Activated CD4-positive, alpha-beta T cell treated with anti-CD3 and anti-CD28 coated beads, Interleukin-2, amount 50 U/mL, for 48 hours (primary cell): Measurements from ENCODE around the gene TSPYL4.
"Not testable (repeated sequence)": the region's sequence is repeated elsewhere in the genome, so short reads cannot be mapped to it uniquely, and the experiment has no call there.

Experiments
- DNase-seq, 2 experiments: peaks; one replicate each; pipeline ENCODE4 v3.0.0-alpha.2; 2020

The TSPYL4 gene

DNA sequence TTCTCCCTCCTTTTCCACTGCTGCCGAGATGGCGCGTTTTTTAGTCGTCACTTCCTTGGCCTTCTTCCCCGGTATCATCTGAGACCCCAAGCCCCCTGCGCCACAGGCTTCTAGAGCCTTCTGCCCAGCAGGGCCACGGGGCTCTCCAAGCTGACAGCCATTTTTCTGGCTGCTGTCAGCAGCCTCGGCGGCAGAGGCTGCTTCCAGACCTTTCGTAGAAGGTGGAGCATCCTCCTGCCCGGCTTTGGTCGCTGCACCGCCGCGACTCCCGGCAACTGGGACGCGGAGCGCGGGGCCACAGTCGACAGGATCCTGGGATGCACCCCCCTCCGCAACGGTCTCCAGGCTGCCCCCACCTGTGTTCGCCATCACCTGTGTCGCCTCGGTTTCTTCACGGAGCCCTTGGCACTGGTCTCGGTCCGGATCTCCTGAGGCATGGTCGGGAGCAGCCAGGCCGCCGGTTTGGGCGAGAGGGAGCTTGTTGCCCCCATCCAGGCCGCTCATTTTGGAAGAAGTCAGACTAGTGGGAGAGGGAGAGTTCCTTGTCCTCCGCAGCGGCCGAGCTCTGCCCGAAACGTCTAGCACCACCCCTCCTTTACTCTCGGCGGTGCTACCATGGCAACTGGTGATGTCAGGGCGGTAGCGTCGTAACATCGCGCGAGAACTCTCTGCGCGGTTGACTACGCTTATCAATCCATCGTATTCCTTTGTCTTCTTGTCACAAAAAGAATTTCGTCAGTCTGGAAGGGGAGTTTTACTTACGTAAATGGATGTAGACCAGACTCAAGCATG is at the start of gene TSPYL4:
TSPYL4 (minus strand) TSS at position 571 of the 792 bp plus-strand sequence; CDS start at position 504, 67 bp downstream.
- DNase-seq: peak; percentile 88 to 91

DNA sequence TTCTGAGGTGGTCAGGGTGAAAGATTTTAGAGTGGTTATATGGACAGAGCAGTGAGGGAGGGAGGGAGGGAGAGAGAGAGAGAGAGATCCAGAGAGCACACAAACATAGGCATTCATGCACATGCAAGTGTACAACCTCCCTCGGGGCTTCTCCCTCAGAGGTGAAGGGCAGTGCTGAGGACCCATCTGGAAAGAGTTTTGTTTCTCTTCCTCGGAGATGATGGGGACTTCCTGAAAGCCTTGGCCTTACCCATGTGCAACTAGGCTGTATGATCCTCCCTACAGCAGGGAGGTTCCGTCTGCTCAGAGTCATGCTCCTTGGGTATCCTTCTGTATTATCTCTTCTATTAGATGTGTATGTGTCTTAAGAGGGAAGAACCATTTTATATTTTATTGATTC is 47.2 kb upstream of the TSPYL4 start:
- DNase-seq: no peak

DNA sequence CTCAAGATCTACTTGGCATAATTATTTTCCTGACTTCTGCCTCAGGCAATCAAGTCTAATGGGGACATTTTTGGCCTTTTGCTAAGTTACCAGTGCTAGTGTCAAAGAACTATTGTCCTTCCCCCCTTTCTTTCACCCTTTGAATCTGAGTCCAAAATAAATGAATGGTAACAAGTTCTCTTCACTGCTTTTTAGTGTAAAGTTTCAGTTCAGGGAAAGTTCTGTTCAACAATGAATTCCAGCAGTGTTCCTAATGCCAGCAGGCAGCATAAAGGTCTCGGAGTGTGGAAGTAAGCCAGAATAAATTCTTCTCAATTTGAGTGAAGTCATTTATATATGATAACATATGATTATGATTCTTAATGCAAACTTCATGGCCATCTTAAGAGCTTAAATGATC is 46.7 kb upstream of the TSPYL4 start:
- DNase-seq: no peak

DNA sequence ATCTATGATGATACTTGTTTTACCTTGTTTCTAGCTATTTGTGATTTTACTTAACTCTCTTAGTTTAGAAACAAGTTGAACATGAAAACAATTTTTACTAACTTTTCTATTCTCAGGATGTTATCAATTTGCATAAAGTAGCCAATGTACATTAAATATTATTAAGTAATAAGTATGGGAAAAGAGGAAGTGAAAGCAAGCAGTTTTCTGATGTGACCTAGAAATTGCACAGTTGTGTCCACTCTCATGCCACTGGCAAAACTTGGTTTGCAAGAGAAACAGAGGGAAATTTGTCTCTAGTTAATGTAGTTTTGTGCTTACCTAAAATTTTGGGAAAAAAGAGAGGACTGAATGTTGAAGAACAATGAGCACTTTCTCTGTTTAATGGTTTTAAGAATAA is 45.1 kb upstream of the TSPYL4 start:
- no peak for DNase-seq

DNA sequence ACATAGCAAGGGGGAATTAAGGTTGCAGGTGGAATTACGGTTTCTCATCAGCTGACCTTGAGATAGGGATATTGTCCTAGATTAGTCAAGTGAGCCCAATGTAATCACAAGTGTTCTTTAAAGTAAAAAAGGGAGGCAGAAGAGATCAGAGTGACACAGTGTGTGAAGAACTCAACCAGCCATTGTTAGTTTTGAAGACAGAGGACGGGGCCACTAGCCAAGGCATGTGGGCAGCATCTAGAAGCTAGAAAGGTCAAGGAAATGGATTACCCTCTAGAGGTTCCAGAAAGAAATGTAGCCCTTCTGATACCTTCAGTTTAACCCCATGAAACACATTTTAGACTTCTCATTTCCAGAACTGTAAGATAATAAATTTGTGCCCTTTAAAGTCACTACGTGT is 44.4 kb upstream of the TSPYL4 start:
- DNase-seq: no peak

DNA sequence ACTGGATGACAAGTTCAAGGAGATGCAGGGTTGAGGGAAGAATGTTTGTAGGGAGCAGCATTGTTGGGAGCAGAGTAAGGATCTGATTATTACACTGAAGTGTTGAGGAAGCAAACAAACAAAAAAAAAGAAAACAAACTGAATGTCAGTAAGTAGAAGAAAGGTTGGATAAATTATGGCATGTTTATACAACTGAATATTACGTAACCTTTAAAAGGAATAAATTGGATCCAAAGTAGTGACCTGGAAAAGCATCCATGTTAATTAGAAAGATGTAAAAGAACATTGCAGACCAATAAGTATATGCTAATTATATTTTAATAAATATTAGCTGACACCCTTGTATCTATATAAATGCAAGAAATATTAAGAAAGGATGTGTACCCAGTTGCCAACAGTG is 38.7 kb upstream of the TSPYL4 start:
- no peak for DNase-seq

DNA sequence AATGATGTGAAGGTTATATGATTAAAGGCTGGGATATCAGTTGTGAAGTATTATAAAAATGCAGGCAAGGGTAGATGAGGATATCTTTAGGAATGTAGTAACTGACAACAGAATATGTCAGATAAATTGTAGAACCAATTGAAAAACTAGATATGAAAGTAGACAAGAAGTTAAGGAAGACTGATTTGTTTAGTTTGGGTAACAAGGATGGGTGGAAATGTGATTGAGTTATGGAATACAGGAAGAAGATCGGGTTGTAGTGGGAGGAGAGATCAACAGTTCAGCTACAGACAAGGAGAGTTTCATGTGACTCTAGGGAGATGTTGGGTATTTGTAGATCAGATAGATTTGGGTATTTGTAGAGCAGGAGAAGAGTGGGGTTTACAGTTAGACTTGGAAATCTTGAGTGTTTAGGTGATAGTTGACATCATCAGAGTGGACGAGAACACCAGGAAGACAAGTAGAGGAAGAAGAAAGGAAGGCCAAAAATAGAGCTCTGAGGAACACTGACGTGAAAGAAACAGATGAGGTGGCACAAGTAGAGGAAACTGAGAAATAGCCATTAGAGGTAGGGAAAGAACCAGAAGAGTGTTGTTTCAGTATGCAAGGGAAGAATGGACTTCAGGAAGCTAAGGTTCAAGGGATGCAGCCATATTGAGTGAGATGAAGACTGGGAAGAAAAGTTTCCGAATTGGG is 38.0 kb upstream of the TSPYL4 start:
- no peak for DNase-seq

DNA sequence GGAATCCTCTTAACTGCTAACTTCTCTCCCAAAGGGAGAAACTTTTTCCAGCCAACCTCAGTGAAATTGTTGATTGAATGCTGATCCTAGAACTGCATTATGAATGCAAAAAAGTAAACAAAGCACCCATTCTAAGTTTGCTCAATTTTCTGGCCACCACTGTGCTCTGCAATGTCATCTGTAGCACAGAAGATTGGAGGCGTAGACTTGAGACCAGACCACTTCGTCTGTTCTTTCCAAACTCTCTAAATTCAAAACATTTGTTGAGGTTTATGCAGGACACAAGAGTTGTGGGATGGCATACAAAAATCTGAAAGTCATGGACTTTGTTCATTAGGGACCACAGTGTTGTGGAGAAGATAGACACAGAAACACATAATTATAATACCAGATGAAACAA is 36.9 kb upstream of the TSPYL4 start:
- no peak for DNase-seq

DNA sequence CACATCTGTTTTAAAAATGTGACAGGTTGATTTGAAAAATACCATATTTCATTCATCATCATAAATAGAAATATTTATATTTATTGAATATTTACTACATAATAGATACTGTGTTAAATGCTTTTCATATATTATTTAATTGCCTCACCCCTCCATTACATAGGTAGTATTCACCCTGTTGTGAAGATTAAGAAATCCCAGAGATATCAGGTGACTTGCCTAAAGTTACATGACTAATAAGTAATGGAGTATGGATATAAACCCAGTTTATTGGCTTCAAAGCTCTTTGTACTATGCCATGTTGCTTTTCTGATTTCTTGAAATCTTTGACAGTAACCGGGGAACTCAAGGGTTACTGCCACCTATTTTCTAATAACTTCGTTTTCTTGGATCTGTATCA is 36.0 kb upstream of the TSPYL4 start:
- DNase-seq: no peak

DNA sequence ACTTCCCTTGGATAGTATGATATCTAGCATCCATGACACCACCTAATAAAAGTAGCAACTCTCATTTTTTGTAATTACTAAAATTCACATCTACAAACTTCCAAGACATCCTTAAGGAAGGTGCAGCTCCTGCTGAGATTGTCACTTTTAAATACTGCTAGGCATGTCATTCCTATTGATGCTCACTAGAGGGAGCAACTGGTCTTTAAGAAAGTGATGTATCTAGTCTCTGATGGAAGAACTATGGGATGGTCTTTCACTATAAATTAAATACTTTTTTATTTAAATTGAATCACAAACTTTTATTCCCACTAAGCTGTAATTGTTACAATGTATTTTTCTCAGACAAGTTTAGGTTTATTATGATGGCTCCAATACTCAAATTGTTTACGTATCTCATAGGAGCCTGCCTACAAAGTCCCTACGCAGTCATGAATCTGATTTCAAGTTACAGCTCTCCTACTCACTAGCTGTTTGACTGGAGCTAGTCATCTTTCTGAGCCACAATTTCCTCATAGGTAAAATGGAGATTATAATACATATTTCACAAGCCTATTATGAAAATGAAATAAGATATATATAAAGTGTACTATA is 33.9 kb upstream of the TSPYL4 start:
- no peak for DNase-seq

DNA sequence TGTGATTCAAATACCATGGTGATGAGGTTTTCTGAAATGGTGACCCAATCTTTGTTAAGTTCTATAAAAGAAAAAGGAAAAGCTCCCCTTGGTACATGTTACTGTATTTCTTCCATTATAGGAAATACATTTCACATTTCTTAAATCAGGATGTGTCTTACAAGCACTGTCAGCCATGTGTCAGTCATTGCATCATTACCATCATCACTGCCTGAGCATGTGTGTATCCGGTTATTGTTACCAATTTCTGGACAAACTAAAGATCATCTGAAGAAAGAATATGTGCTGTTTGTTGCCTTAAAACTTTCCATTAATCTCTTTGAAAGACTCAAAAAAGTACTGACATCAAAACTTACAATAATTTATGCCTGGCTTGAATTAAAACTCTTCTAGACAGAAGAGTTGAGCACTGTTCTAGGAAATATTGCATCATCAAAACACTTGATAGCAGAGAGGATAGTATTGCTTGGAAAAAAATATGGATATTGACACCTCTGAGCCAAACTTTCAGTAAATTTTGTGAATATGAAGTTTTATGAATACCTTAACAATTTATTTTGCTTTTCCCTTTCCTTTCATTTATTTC is 33.0 kb upstream of the TSPYL4 start:
- DNase-seq: no peak

DNA sequence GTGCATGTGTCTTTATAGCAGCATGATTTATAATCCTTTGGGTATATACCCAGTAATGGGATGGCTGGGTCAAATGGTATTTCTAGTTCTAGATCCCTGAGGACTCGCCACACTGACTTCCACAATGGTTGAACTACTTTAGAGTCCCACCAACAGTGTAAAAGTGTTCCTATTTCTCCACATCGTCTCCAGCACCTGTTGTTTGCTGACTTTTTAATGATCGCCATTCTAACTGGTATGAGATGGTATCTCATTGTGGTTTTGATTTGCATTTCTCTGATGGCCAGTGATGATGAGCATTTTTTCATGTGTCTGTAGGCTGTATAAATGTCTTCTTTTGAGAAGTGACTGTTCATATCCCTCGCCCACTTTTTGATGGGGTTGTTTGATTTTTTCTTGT is 31.1 kb upstream of the TSPYL4 start:
- not testable (repeated sequence) for DNase-seq

DNA sequence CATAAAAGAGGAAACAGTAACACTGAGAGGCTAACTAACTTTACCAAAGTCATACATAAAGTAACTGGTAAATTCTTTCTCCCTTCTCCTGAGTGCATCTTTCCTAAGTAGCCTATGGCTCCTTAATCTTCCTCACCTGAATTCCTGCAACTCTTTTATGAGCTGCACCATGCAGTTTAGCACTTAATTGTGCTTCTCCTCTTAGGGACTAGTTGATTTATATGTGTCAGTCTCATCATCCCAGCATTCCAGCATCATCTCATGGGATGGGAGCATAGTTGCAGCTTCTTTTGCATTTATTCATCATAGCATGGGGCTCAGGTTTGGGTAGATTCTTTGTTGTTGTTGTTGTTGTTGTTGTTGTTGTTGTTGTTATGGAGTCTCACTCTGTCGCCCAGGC is 29.3 kb upstream of the TSPYL4 start:
- no peak for DNase-seq

DNA sequence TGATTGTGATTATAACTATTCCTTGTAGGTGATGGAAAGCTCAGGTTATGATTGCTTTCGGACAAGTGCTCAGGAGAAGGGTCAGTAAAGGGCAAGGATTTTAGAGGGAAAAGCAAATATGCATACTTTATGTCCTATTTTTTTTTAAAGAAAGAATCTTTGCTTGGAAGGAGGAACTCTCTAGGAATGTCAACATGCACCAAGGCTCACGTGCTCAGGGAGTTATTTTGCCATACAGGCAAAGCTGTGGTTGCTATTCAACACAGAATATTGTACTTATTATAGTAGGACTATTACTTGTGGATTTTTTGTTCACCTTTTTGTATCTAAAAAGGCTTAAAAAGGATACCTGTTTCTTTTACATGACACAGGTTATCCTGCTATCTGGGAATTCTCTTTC is 28.8 kb upstream of the TSPYL4 start:
- no peak for DNase-seq

DNA sequence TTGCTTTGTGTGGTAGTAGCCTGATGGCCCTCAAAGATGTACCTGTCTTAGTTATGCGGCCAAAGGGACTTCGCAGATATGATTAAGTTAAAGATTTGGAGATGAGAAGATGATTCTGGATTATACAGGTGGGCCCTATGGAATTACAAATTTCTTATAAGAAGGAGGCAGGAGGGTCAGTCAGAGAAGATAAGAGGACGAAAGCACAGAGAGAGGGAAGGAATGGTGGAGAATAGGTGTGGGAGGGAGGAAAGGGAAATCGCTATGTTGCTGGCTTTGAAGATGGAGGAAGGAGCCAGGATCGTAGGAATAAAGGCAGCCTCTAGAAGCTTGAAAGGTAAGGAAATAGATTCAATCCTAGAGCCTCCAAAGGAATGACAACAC is 27.1 kb upstream of the TSPYL4 start:
- no peak for DNase-seq

DNA sequence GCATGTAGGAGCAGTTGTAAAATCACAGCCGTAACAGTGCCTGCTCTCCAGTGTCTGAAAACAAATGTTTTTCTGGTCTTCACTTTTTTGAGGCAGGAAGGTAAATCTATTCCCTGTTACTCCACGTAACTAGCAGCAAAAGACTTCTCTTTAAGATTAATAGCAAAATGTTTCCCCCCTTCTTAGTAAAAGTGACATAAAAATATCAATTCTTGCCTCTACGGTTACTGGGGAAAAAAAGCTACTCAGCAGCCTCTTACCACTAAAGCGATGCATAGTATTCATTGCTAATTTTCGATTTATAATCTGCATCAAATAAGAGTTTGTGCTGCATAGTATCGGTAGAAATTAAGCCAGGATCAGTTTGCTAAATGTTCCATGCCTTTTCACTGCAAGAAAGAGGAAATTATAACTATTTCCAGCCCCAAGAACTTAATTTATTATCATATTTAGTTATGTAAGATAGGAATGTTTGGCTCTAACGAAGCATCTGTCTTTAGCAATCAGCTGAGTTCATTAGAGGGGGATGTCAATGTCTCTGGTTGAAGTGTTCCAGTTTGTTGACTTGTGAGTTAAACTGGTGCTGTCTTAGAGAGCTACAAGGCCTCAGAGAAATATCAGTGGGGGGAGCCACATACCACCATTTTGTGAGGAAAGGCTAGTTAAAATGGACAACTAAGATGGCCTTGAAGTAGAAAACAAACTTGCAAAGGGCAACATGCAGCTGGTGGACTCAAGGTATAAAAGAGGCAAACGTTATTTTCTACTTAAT is 26.5 kb upstream of the TSPYL4 start:
- no peak for DNase-seq

DNA sequence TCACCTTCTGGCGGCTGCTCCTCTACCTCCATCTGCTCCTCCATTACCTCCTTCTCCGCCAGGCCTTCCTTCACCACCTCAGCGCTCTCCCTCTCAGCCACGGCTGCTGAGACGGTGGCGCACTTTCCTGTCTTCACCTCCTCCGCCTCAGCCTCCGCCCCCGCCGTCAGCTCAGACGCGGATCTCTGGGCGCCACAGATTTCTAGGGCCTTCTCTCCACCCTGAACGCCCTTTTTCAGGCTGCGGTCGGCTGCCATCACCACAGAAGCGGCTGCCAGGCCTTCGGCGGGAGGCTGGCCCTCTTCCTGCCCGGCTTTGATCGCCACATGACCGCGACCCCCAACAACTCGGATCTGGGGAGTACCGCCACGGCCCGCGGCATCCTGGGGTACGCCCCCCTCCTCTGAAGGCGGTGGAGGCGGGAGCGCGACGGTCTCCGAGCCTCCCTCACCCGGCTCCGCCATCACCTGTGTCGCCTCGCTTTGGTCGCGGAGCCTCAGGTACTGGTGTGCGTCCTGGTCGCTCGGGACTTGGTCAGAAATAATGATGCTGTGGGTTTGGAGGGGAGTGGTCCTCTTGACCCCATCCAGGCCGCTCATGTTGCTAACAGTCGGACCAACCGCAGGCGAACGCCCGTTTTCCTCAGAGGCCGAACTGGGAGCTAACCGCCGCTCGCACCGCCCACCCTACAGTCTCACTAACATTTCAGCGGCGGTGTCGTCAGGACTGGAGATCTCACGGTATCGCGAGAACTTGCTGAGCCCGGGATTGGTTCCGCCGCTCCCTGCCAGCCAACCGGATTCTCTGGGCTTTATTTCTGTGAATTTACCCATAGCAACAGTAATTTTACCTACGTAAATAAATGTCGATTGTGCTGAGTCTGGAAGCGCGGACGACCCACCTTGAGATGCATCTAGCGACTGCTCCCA is 25.6 kb upstream of the TSPYL4 start, which contains the start of gene TSPYL1:
TSPYL1 (minus strand) TSS at position 699 of the 929 bp plus-strand sequence; CDS start at position 599, 100 bp downstream.
- DNase-seq: peak; percentile 92 to 94

DNA sequence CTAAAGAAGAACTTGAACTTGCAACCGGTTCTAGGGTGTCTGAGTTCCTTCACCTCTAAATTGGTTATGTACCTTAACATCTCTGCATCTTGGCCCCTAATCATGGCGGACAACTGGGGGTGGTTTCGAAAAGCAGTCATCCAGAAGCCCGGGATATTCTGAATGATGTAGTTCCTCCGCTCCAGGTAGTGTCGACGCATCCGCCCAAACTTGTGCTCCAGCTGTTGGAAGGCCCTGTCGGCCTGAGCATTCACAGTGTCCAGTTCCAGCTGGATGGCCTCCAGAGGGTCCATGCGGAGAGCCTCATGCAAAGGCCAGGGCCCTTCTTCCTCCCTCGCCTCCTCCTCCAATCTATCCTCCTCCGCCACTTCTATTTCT is 25.0 kb upstream of the TSPYL4 start:
- DNase-seq: peak; percentile 24 to 34

DNA sequence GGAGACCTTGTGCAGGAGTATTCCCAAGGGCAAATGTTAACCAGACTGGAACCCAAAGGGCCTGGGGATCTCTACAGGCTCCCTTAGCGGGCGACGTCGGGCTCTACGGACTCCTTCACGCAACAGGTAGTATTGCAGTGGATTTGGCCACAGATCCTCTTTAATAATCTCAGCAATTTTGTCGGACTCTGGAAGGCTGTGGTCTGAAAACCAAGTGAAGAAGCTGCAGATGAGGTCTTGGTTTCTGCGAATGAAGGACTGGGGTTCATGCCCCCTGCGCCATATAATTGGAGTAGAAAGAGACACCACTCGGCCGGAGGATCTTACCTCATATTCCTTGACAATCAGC is 24.6 kb upstream of the TSPYL4 start:
- no peak for DNase-seq

DNA sequence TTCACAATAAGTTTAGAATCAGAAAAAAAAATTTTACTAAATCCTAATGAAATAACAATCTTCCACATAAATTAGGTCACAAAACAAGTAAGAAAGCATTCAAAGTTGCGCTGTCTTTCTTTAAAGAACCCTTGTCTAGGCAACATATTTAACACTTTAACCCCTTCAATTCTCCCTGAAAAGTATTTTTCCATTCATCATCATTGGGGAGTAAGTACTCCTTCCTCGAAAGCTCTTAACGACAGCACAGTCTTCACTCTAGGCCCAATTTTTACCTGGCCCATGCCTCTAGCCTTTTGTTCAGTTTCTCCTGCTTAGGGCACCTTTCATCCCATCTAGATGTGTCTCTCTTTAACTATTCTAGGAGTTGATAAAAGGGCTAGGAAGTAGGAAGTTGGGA is 23.2 kb upstream of the TSPYL4 start:
- no peak for DNase-seq

DNA sequence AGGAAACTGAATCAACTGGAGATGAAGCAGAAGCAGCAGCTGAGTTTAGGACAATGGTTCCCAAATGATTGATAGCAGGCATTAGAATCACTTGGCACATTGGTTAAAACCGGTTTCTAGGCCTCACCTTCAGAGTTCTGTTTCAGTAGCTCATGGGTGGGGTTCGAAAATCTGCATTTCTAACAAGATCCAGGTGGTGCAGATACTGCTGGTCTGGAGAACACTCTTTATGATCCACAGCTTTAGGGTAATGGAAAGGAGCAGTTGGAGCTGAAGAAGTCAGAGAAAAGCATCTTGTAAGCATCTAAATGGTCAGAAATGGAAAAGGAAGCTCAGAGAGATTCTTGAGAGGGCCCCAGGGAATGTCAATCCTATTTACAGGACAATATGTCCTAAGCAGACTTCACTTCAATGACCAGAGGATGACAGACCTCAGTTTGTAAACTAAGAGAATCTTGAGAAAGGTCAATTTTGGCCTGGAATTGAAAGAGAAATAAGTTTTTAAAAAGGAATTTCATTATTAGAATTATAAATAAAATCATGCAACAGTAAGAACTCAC is 17.4 kb upstream of the TSPYL4 start:
- no peak for DNase-seq
